ENCODE measurements around the gene ZNF496. TPM values are rescaled to one million over a fixed set of nuclear protein-coding genes. Genes with fewer than 3 reads are reported as not detected.

ZNF496 gene
- total and polyA plus RNA-seq, 2 of the 13 experiments (the other 11 are each of a cell fraction or from before 2014, with no cell fraction given) = 14.8 to 18.6 TPM

GRCh38 chr1:247359559-247359958, 27.9 kb upstream of the ZNF496 start:
- ChIA-PET POLR2A (no interaction called here), CTCF (ENCODE audit: low intra/inter-chr PET ratio, low total read pairs) (no interaction called here)
- FAIRE-seq (no peak), ATAC-seq (no peak), DNase-seq (ENCODE audit: low spot score) (no peak)
- Histone ChIP-seq H3K27me3 (ENCODE audit: control insufficient read depth in 1 of 2, insufficient read depth in 2 of 2, low read length in 2 of 2) (peaks cover 0 to 32% of the 10 kb centered on the region in 2 experiments; a peak in 3 of 5 replicates), H3K9me3 (ENCODE audit: low read length) (peaks cover under 1% of the 10 kb centered on the region; the same call in 1 of the 2 replicates), H3K4me2 (ENCODE audit: low read depth, low read length) (no peak overlapping the region), H3K27ac (ENCODE audit: extremely low read length, insufficient read depth, low read length) (no peak overlapping the region), H3K4me3 (replicated peaks in 1 of 3; ENCODE audit: insufficient read depth in 1 of 3, low read depth in 2 of 3, low read length in 3 of 3) (no peak overlapping the region), H3K79me2 (ENCODE audit: insufficient read depth, low read length) (no peaks in the 10 kb centered on the region), H2AFZ (ENCODE audit: low read length) (no peak overlapping the region), H3K36me3 (replicated peaks in 1 of 2; ENCODE audit: control insufficient read depth in 1 of 2, insufficient read depth in 2 of 2, low read length in 2 of 2) (no peaks in the 10 kb centered on the region), H3K4me1 (ENCODE audit: insufficient read depth, low read length) (no peaks in the 10 kb centered on the region), H3K9ac (ENCODE audit: insufficient read depth, low read depth, low read length) (no peak overlapping the region), H4K20me1 (ENCODE audit: insufficient read depth, low read length) (no peaks in the 10 kb centered on the region)
- in situ Hi-C loops (cut with HindIII; ENCODE audit: extremely low pct_ligation_motif_present, low pct_unique_long_range_greater_than_20kb) = no loop called here
- intact Hi-C loops (cut with micrococcal nuclease; ENCODE audit: unreplicated experiment) = no loop called here
- BruUV-seq (replicated peaks) = no TSS peak
- 24% methylated on average over 6 of the region's 6 CpGs for WGBS (ENCODE audit: low lambda C conversion rate)
- TF ChIP-seq ARNT (IDR thresholded peaks at IDR 0.05) = no peak
- TF ChIP-seq HMGXB3 (CRISPR knock-in tag; IDR thresholded peaks at IDR 0.05; ENCODE audit: borderline replicate concordance) = no peak
- TF ChIP-seq ATF6 (CRISPR knock-in tag; conservative IDR thresholded peaks at IDR 0.05) = no peak
- no peak for TF ChIP-seq ZNF546 (CRISPR knock-in tag; conservative IDR thresholded peaks at IDR 0.05)
- TF ChIP-seq HNRNPUL1 (IDR thresholded peaks at IDR 0.05; ENCODE audit: low read depth, low read length) = no peak
- TF ChIP-seq MIER2 (CRISPR knock-in tag; IDR thresholded peaks at IDR 0.05) = no peak
- no peak for TF ChIP-seq NFYB (CRISPR knock-in tag; IDR thresholded peaks at IDR 0.05)
- TF ChIP-seq RFX3 (CRISPR knock-in tag; IDR thresholded peaks at IDR 0.05) = no peak
- no peak for TF ChIP-seq POLR2G (IDR thresholded peaks at IDR 0.05; ENCODE audit: low read depth, low read length)
- TF ChIP-seq, protein P1, sequence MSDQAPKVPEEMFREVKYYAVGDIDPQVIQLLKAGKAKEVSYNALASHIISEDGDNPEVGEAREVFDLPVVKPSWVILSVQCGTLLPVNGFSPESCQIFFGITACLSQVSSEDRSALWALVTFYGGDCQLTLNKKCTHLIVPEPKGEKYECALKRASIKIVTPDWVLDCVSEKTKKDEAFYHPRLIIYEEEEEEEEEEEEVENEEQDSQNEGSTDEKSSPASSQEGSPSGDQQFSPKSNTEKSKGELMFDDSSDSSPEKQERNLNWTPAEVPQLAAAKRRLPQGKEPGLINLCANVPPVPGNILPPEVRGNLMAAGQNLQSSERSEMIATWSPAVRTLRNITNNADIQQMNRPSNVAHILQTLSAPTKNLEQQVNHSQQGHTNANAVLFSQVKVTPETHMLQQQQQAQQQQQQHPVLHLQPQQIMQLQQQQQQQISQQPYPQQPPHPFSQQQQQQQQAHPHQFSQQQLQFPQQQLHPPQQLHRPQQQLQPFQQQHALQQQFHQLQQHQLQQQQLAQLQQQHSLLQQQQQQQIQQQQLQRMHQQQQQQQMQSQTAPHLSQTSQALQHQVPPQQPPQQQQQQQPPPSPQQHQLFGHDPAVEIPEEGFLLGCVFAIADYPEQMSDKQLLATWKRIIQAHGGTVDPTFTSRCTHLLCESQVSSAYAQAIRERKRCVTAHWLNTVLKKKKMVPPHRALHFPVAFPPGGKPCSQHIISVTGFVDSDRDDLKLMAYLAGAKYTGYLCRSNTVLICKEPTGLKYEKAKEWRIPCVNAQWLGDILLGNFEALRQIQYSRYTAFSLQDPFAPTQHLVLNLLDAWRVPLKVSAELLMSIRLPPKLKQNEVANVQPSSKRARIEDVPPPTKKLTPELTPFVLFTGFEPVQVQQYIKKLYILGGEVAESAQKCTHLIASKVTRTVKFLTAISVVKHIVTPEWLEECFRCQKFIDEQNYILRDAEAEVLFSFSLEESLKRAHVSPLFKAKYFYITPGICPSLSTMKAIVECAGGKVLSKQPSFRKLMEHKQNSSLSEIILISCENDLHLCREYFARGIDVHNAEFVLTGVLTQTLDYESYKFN (CRISPR knock-in tag; conservative IDR thresholded peaks at IDR 0.05) = no peak
- TF ChIP-seq ZNF136 (CRISPR knock-in tag; IDR thresholded peaks at IDR 0.05; ENCODE audit: low read depth) = no peak
- no peak for TF ChIP-seq ZGPAT (CRISPR knock-in tag; IDR thresholded peaks at IDR 0.05)
- no peak for TF ChIP-seq MAZ (IDR thresholded peaks at IDR 0.05; ENCODE audit: borderline replicate concordance, low read depth, low read length)
- TF ChIP-seq MAZ (CRISPR knock-in tag; IDR thresholded peaks at IDR 0.05; ENCODE audit: low read depth) = no peak
- TF ChIP-seq PTBP1 (IDR thresholded peaks at IDR 0.05; ENCODE audit: low read depth, low read length, poor library complexity, severe bottlenecking) = no peak
